Motor neuron (in vitro differentiated cells): ENCODE measurements around the gene FER1L5. TPM values are rescaled to one million over a fixed set of nuclear protein-coding genes. Genes with fewer than 3 reads are reported as not detected.
A peak's percentile ranks its signal among the peaks of the same experiment; 100 is the strongest.

Source experiments
- ATAC-seq, 8 experiments: fragments of 200-7000 bp; cut with Tn5 transposase; replicated peaks in 6 of 8; 2 replicates each; pipeline ENCODE4 v1.8.0; 2021; ENCODE audit warnings: mild to moderate bottlenecking in 8 of 8, moderate library complexity in 8 of 8
- H3K27ac ChIP-seq, 2 donors: fragments of 250-450 bp; sonication (Bioruptor Pico); 2 replicates each; pipeline ENCODE4 v1.9.0; 2021; ENCODE audit warnings: antibody characterized with exemption in 2 of 2, mild to moderate bottlenecking in 2 of 2, moderate library complexity in 1 of 2
- H3K4me1 ChIP-seq, 2 donors: fragments of 250-450 bp; sonication (Bioruptor Pico); replicated peaks in 1 of 2; 2 replicates each; pipeline ENCODE4 v1.6.1; 2021; ENCODE audit warnings: antibody characterized with exemption in 2 of 2, mild to moderate bottlenecking in 2 of 2, moderate library complexity in 1 of 2
- H3K4me3 ChIP-seq, 5 donors: fragments of 250-450 bp; sonication (Bioruptor Pico); 2 replicates each; pipeline ENCODE4 v1.9.0; 2021; ENCODE audit warnings: antibody characterized with exemption in 5 of 5, mild to moderate bottlenecking in 5 of 5, moderate library complexity in 4 of 5
- WGBS, 10 experiments: fragments of 450-650 bp; shearing (Covaris generic); methylation state at CpG; one replicate each; pipeline ENCODE4 v1.0.0; 2022; 5-methylcytosine and 5-hydroxymethylcytosine counted together
- in situ Hi-C, 9 experiments: fragments of 400-800 bp; cut with MboI; loops; one replicate each; pipeline ENCODE4 v1.15.0; 2021; ENCODE audit warnings: low sequenced_read_pairs in 9 of 9, low pct_unique_long_range_greater_than_20kb in 2 of 9; ENCODE audit not compliant: unreplicated experiment in 9 of 9
- total RNA-seq, 8 experiments: library from RNA; unstranded; fragments of 300-600 nt; gene quantifications; 2 replicates each; pipeline versions ENCODE4 v1.2.3 to v1.2.4, GENCODE V29; 2022

FER1L5 gene
- total RNA-seq, 8 experiments from 2014 or later: 0.07 to 0.73 (median 0.31) TPM

DNA sequence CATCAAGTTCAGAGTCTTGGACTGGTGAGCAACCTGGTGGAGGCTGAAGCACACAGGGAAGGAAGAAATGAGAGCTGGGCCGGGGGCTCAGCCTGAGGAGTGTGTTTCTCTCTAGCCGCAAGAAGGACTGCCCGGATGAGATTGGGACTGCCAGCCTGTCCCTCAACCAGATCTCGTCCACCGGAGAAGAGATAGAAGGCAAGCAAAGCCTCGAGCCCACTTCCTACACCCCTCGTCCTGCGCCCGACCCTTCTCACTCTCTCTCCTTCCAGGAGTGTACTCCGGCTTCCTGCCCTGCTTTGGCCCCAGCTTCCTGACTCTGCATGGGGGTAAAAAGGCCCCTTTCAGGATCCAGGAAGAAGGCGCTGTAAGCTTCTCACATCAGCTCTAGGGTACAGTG lies 26.2 kb downstream of the FER1L5 start:
- 65 to 100% (median 87%) methylated on average over 1 to 9 of the region's 11 CpGs; no CpG with 5 or more reads in 5 of the 10 experiments for WGBS, 10 experiments
- no peaks in the 10 kb centered on the region for H3K4me1 ChIP-seq
- ATAC-seq: no peak
- in situ Hi-C loops: no loop called here
- H3K4me3 ChIP-seq: no peak overlapping the region
- no peak overlapping the region for H3K27ac ChIP-seq

- Histone ChIP-seq H3K27ac (no peak overlapping the region), H3K4me3 (no peak overlapping the region), H3K4me1 (no peaks in the 10 kb centered on the region)
- peak in 1 of 8 experiments; percentile 16 for ATAC-seq
- in situ Hi-C loops: no loop called here
- 40 to 100% (median 87%) methylated on average over 1 to 7 of the region's 15 CpGs; no CpG with 5 or more reads in 1 of the 10 experiments for WGBS, 10 experiments
These were observed 27.1 kb downstream of the FER1L5 start for GRCh38 chr2:96669539-96670215.

- ATAC-seq: no peak
- WGBS, 10 experiments: 21 to 77% (median 46%) methylated on average over 2 to 9 of the region's 9 CpGs
- Histone ChIP-seq H3K4me3 (no peak overlapping the region), H3K27ac (no peak overlapping the region), H3K4me1 (no peaks in the 10 kb centered on the region)
- in situ Hi-C loops: loop anchor here in 1 of 9 experiments (25.0 kb wide), 1 partner anchor 93 kb away; no protein-coding TSS in a partner anchor
These were observed 37.3 kb downstream of the FER1L5 start for GRCh38 chr2:96679848-96680247.

DNA sequence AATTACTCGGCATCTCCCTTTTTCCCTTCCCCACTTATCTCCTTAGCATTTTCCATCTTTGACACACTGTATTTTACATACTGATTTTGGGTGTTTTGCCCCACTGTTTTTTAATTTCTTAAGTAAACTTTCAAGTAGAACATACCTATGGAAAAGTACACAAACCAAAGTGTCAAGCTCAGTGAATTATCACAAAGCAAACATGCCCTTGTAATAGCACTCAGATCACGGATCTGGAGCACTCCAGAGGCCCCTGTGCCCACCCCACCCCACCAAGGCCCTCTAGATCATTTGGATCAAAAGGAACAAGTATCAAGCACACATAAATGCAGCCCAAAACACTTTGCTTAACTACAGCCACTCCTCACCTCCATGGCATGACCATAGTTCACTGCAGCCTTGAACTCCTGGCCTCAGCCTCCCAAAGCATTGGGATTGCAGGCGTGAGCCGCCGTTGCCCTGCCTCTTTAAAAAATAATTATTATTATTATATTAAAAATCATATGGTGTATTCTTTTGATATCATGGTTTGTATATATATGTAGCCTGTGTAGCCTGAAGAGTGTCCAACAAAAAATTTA lies 38.1 kb downstream of the FER1L5 start:
- in situ Hi-C loops: loop anchor here in 1 of 9 experiments (25.0 kb wide), 1 partner anchor 93 kb away; no protein-coding TSS in a partner anchor
- no peak for ATAC-seq
- WGBS, 10 experiments: 31 to 100% (median 78%) methylated on average over 1 to 2 of the region's 5 CpGs; no CpG with 5 or more reads in 1 of the 10 experiments
- H3K27ac ChIP-seq: no peak overlapping the region
- H3K4me1 ChIP-seq: peaks cover under 1 to 7% of the 10 kb centered on the region in 2 donors
- no peak overlapping the region for H3K4me3 ChIP-seq

DNA sequence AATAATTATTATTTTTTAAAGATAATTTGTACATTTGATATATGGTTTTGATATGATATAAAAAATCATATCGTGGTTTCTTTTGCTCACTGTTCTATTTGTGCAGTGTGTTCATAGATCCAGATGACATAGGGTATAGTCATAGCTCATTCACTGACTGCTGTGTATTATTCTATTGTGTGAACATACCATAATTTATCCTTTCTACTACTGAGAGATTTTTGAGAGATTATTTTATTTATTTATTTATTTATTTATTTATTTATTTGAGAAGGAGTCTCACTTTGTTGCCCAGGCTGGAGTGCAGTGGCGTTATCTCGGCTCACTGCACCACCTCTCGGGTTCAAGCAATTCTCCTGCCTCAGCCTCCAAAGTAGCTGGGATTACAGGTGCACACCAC lies 39.0 kb downstream of the FER1L5 start:
- no peak overlapping the region for H3K27ac ChIP-seq
- peaks cover 4 to 15% of the 10 kb centered on the region in 2 donors for H3K4me1 ChIP-seq
- ATAC-seq: no peak
- WGBS, 10 experiments: 64 to 100% (median 92%) methylated on average over 2 to 4 of the region's 4 CpGs; no CpG with 5 or more reads in 2 of the 10 experiments
- no peak overlapping the region for H3K4me3 ChIP-seq
- in situ Hi-C loops: loop anchor here in 1 of 9 experiments (25.0 kb wide), 1 partner anchor 94 kb away; no protein-coding TSS in a partner anchor

GRCh38 chr2:96683307-96683706 lies 40.7 kb downstream of the FER1L5 start:
- Histone ChIP-seq H3K4me1 (peaks cover 4 to 19% of the 10 kb centered on the region in 2 donors), H3K27ac (no peak overlapping the region), H3K4me3 (no peak overlapping the region)
- in situ Hi-C loops: loop anchor here in 1 of 9 experiments (25.0 kb wide), 1 partner anchor 96 kb away; no protein-coding TSS in a partner anchor
- 0 to 100% (median 67%) methylated on average over 1 to 3 of the region's 5 CpGs; no CpG with 5 or more reads in 6 of the 10 experiments for WGBS, 10 experiments
- no peak for ATAC-seq

- H3K4me3 ChIP-seq: no peak overlapping the region
- in situ Hi-C loops: loop anchor here in 1 of 9 experiments (25.0 kb wide), 1 partner anchor 97 kb away; no protein-coding TSS in a partner anchor
- H3K27ac ChIP-seq: no peak overlapping the region
- no peak for ATAC-seq
- WGBS, 10 experiments: 20 to 83% (median 69%) methylated on average over 1 to 7 of the region's 13 CpGs; no CpG with 5 or more reads in 6 of the 10 experiments
- H3K4me1 ChIP-seq: peaks cover 4 to 19% of the 10 kb centered on the region in 2 donors
These were observed 41.6 kb downstream of the FER1L5 start for GRCh38 chr2:96683972-96684820.

DNA sequence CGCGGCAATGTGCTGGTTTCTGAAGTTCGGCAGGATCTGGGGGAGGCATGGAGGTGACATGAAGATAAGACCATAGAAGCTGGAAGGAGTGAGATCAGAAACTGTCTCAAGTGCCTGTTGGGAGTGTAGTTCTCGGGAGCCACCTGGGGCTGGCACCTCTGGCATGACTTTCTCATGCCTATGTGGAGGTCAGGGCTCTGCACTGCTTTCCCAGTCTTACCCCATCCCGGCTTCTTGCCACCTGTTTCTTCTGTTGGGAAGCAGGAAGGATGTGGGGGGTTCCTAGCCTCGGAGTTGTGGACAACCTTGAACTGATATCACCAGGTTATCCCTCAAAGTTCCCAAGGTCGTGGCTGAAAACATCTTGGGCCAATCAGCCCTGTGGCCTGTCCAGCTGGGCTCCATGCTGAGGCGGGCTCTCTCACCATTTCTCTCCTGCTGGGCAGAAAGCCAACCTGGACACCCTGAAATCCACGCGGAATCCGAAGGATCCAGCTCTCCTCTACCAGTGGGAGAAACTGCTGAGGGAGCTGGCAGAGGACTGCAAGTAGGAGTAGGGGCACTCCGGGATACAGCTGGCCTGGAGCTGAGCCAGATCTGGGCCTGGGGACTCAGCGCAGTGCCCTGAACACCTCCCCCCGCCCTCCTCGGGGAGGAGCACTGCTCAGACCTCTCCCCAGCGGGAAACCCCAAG lies 42.5 kb downstream of the FER1L5 start:
- in situ Hi-C loops: loop anchor here in 1 of 9 experiments (25.0 kb wide), 1 partner anchor 98 kb away; no protein-coding TSS in a partner anchor
- Histone ChIP-seq H3K4me1 (peaks cover 4 to 19% of the 10 kb centered on the region in 2 donors), H3K27ac (no peak overlapping the region), H3K4me3 (no peak overlapping the region)
- WGBS, 10 experiments: 47 to 100% (median 67%) methylated on average over 3 to 8 of the region's 16 CpGs; no CpG with 5 or more reads in 5 of the 10 experiments
- peak in 6 of 8 experiments; percentile 22 to 69 (median 58) for ATAC-seq

DNA sequence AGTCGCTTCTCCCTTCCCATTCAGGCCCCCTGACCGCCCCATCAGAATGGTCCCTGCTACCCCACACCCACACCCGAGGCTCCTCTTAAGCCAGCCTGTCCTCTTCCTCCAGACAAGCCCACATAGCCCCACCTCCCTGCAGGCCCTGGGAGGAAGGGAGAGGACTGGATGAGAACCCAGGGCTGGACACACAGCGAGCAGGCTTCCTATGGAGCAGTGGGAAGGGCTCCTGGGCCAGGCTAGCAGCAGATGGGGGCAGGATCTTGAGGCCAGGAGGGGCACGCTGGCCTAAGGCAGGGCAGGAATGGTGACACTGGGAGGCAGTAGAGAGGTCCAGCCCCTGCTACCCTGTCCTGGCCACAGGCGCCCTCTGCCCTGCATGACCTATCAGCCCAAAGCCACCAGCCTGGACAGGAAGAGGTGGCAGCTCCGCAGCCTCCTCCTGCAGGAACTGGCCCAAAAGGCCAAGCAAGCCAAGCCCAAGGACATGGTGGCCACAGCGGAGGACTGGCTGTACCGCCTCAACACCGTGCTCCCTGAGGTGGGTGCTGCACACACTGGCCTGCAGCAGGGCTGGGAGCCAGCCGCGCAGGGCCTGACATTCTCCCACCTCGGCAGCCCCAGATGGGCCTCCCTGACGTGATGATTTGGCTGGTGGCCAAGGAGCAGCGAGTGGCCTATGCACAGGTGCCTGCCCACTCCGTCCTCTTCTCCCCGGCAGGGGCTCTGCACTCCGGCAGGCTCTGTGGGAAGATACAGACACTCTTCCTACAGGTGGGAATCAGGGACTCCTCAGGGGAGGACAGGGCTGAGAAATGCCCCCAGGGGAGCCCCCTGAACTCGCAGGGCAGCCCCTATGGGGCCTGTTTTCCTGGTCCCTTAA lies 43.3 kb downstream of the FER1L5 start:
- peak; percentile 79 to 97 (median 88) for ATAC-seq

GRCh38 chr2:96687266-96687665 lies 44.7 kb downstream of the FER1L5 start:
- no peak overlapping the region for H3K4me3 ChIP-seq
- H3K4me1 ChIP-seq: peaks cover 4 to 19% of the 10 kb centered on the region in 2 donors
- ATAC-seq: peak in 2 of 8 experiments; percentile 2 to 10
- no peak overlapping the region for H3K27ac ChIP-seq
- in situ Hi-C loops: loop anchor here in 1 of 9 experiments (25.0 kb wide), 1 partner anchor 100 kb away; no protein-coding TSS in a partner anchor
- WGBS, 10 experiments: 100% methylated on average over 1 to 3 of the region's 3 CpGs; no CpG with 5 or more reads in 7 of the 10 experiments

More for the DNA sequence above, 43.3 kb downstream of the FER1L5 start:
- in situ Hi-C loops: loop anchor here in 1 of 9 experiments (25.0 kb wide), 1 partner anchor 99 kb away; no protein-coding TSS in a partner anchor
- Histone ChIP-seq H3K4me3 (no peak overlapping the region), H3K27ac (peak overlapping the region in 1 of 2 donors; percentile 28), H3K4me1 (peaks cover 4 to 19% of the 10 kb centered on the region in 2 donors)
- WGBS, 10 experiments: 17 to 100% (median 34%) methylated on average over 1 to 4 of the region's 19 CpGs; no CpG with 5 or more reads in 4 of the 10 experiments
